ENCODE results near the gene CSAD. TPM values are rescaled to one million over a fixed set of nuclear protein-coding genes. Genes with fewer than 3 reads are reported as not detected.
A peak's percentile ranks its signal among the peaks of the same experiment; 100 is the strongest.
"Not testable (repeated sequence)": the region's sequence is repeated elsewhere in the genome, so short reads cannot be mapped to it uniquely, and the experiment has no call there.

CSAD gene
- total and polyA plus RNA-seq, 3 experiments from 2014 or later = 0.70 to 18.7 (median 15.8) TPM

DNA sequence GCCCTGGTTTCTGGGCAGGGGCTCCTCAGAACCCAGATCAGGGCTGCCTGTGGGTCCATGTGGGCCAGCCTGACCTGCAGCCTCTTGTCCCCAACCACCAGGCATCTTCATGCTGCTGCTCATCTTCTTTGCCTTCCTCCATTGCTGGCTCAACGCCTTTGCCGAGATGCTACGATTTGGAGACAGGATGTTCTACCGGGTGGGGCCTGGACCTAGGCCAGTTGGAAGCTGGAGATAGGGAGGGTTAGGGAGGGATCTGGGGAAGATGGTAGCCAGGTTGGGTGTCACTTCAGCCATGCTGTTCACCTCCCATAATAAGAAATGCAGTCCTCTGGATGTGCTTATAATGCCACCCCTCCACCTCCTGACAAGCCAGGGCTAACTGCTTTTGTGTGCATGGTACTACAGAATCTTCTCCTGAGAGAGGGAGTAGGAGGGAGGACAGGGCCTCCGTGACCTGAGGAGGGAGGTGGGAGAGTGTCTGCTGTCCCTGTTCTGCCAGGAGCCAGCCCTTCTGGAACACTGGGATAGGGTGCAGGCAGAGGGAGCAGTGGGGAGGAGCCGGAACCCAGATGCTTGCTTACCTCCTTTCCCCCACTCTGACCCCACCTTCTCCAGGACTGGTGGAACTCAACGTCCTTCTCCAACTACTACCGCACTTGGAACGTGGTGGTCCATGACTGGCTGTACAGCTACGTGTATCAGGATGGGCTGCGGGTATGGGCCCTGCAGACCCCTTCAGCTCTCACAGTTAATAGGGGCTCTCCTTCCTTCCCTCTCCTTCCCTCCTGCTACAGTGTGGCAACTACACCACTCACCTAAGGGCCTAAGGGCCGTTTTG, 59.8 kb downstream of the CSAD start:
- POLR2A ChIA-PET = no interaction called here
- H3K9me3 ChIP-seq (ENCODE audit: low read length) = no peaks in the 10 kb centered on the region
- H3K4me3 Mint-ChIP-seq = no peak overlapping the region
- H3K4me1 Mint-ChIP-seq = no peaks in the 10 kb centered on the region
- H3K36me3 Mint-ChIP-seq = peaks cover 0 to 8% (median 0%) of the 10 kb centered on the region in 3 donors
- CTCF ChIA-PET = interaction anchor here (1.4 kb wide), 1 partner anchor 55 kb away, joined by 3 read pairs; no protein-coding TSS in a partner anchor
- H3K27ac Mint-ChIP-seq = no peak overlapping the region
- no peak overlapping the region for H3K27ac ChIP-seq (ENCODE audit: low read depth, low read length)
- no peak overlapping the region for H3K4me3 ChIP-seq (ENCODE audit: low read length)
- no peak for DNase-seq
- H3K36me3 ChIP-seq (ENCODE audit: insufficient read depth, low read length) = no peaks in the 10 kb centered on the region
- no peaks in the 10 kb centered on the region for H3K4me1 ChIP-seq (ENCODE audit: insufficient read depth, low read length)
- no peaks in the 10 kb centered on the region for H3K27me3 Mint-ChIP-seq
- H3K27me3 ChIP-seq (ENCODE audit: insufficient read depth, low read length, poor library complexity, severe bottlenecking) = no peaks in the 10 kb centered on the region
- no peaks in the 10 kb centered on the region for H3K9me3 Mint-ChIP-seq

DNA sequence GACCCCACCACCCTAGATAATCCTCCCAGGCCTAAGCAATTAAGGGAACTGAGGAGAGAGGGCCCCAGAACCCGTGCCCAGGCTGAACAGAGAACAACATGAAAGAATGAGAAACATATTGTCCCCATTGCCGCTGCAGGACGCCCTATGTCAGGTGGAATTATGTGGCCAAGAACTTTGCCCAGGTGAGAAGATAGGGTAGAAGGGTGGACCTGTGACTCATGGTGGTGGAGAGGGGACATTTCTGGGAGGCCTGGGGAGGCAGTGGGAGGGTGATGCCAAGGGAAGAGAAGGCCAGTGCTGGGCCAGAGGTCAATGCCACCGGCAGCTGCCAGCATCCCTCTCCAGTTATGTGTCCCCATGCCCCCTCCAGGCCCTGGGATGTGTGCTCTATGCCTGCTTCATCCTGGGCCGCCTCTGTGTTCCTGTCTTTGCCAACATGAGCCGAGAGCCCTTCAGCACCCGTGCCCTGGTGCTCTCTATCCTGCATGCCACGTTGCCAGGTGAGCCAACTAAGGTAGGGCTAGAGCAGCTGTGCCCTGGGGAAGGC, 61.9 kb downstream of the CSAD start:
- Mint-ChIP-seq H3K4me3 (no peak overlapping the region), H3K36me3 (peaks cover 0 to 3% (median 0%) of the 10 kb centered on the region in 3 donors), H3K4me1 (no peaks in the 10 kb centered on the region), H3K27ac (peak overlapping the region in 2 of 8 donors; percentile 57 to 68), H3K9me3 (no peaks in the 10 kb centered on the region), H3K27me3 (no peaks in the 10 kb centered on the region)
- Histone ChIP-seq H3K9me3 (ENCODE audit: low read length) (no peaks in the 10 kb centered on the region), H3K27ac (ENCODE audit: low read depth, low read length) (no peak overlapping the region), H3K4me3 (ENCODE audit: low read length) (no peak overlapping the region), H3K4me1 (ENCODE audit: insufficient read depth, low read length) (no peaks in the 10 kb centered on the region), H3K27me3 (ENCODE audit: insufficient read depth, low read length, poor library complexity, severe bottlenecking) (no peaks in the 10 kb centered on the region), H3K36me3 (ENCODE audit: insufficient read depth, low read length) (no peaks in the 10 kb centered on the region)
- no peak for DNase-seq
- CTCF ChIA-PET = no interaction called here
- POLR2A ChIA-PET = interaction anchor here (0.6 kb wide), 1 partner anchor 29 kb away, joined by 17 read pairs; no protein-coding TSS in a partner anchor

DNA sequence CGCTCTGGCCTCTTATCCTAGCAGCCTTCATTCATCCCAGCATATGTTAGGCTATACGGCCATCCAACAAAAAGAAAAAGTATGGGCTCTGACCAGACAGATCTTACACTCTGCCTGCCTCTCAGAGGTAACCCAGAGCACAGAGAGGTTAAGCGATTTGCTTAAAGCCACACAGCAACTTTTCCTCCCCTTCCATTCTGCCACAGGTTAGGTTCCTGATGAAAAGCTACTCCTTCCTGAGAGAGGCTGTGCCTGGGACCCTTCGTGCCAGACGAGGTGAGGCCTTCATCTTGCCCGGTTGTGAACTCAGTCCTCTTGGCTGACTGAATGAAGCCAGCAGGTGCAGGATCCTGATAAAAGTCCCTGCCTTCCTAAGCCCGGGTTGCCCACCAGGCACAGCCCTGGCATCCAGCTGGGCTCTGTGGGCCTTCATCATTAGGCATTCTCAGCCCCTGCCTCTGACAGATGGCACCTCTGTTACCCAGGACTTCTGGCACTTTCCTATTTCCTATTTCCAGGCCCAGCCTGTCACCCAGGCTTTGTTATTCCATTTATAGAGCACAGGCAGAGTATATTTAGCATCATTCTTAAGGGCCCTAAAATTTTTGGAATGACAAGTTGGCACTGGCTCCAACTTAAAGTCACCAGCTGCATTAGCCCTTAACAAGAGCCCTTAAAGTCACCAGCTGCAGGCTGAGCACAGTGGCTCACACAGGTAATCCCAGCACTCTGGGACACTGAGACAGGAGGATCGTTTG, 64.7 kb downstream of the CSAD start:
- H3K36me3 ChIP-seq (ENCODE audit: insufficient read depth, low read length) = no peaks in the 10 kb centered on the region
- Mint-ChIP-seq H3K27me3 (no peaks in the 10 kb centered on the region), H3K36me3 (no peaks in the 10 kb centered on the region), H3K27ac (no peak overlapping the region), H3K9me3 (no peaks in the 10 kb centered on the region), H3K4me1 (no peaks in the 10 kb centered on the region), H3K4me3 (no peak overlapping the region)
- no peaks in the 10 kb centered on the region for H3K4me1 ChIP-seq (ENCODE audit: insufficient read depth, low read length)
- H3K27me3 ChIP-seq (ENCODE audit: insufficient read depth, low read length, poor library complexity, severe bottlenecking) = no peaks in the 10 kb centered on the region
- CTCF ChIA-PET = interaction anchor here (1.3 to 1.5 kb wide), 2 partner anchors 18 to 50 kb away, joined by 3 to 5 read pairs; no protein-coding TSS in a partner anchor
- no peak overlapping the region for H3K4me3 ChIP-seq (ENCODE audit: low read length)
- H3K27ac ChIP-seq (ENCODE audit: low read depth, low read length) = no peak overlapping the region
- DNase-seq = no peak
- POLR2A ChIA-PET = no interaction called here
- no peaks in the 10 kb centered on the region for H3K9me3 ChIP-seq (ENCODE audit: low read length)

DNA sequence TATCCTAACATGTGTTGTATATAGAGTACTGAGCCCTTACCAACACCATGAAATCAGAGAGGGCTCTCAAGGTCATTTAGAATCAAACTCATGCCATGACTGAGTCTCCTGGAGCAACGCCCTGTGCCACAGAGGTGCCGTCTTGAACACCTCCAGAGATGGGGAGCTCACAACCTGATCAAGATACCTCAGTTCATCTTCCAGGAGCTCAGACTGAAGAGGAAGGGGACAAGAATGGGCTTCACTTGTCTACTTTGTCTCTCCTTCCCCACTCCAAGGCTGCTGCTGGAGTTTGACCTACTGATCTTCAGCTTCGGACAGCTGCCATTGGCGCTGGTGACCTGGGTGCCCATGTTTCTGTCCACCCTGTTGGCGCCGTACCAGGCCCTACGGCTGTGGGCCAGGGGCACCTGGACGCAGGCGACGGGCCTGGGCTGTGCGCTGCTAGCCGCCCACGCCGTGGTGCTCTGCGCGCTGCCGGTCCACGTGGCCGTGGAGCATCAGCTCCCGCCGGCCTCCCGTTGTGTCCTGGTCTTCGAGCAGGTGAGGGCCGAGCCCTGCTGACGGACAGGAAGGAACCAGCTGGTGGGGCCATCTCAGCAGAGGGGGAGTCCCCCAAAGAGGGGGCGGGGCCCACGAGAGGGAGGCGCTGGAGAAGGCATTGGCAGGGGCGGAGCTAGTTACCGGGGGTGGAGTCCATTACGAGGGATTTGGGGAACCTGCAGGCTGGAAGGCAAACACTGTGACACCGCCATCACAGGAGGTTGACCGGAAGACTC, 65.4 kb downstream of the CSAD start:
- H3K4me3 Mint-ChIP-seq = no peak overlapping the region
- Histone ChIP-seq H3K4me3 (ENCODE audit: low read length) (no peak overlapping the region), H3K9me3 (ENCODE audit: low read length) (no peaks in the 10 kb centered on the region), H3K27ac (ENCODE audit: low read depth, low read length) (no peak overlapping the region), H3K36me3 (ENCODE audit: insufficient read depth, low read length) (no peaks in the 10 kb centered on the region), H3K27me3 (ENCODE audit: insufficient read depth, low read length, poor library complexity, severe bottlenecking) (no peaks in the 10 kb centered on the region), H3K4me1 (ENCODE audit: insufficient read depth, low read length) (no peaks in the 10 kb centered on the region)
- CTCF ChIA-PET = interaction anchor here (1.3 to 1.5 kb wide), 2 partner anchors 17 to 49 kb away, joined by 3 to 5 read pairs; no protein-coding TSS in a partner anchor
- DNase-seq = no peak
- H3K36me3 Mint-ChIP-seq = no peaks in the 10 kb centered on the region
- H3K9me3 Mint-ChIP-seq = no peaks in the 10 kb centered on the region
- POLR2A ChIA-PET = no interaction called here
- no peak overlapping the region for H3K27ac Mint-ChIP-seq
- no peaks in the 10 kb centered on the region for H3K4me1 Mint-ChIP-seq
- no peaks in the 10 kb centered on the region for H3K27me3 Mint-ChIP-seq

DNA sequence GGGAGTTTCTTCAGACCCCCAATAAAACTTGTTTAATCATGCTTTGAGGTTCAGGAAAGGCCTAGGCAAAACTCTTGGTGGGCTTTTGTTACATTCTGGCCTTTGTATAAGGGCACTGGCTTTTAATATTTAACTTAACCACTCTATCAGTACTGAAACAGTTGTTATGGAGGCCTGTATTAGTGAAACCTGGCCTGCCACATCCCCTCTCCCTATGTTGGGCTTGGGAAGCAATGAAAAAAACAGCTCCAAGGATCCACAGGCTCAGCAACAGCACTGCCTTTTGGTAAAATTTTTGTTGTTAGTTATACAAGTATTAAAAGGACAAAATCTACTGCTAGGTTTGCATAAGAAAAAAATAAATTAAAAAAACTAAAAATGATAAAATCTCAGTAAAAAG, 66.8 kb downstream of the CSAD start:
- Histone ChIP-seq H3K27me3 (ENCODE audit: insufficient read depth, low read length, poor library complexity, severe bottlenecking) (no peaks in the 10 kb centered on the region), H3K4me1 (ENCODE audit: insufficient read depth, low read length) (no peaks in the 10 kb centered on the region), H3K27ac (ENCODE audit: low read depth, low read length) (no peak overlapping the region), H3K4me3 (ENCODE audit: low read length) (no peak overlapping the region), H3K9me3 (ENCODE audit: low read length) (no peaks in the 10 kb centered on the region), H3K36me3 (ENCODE audit: insufficient read depth, low read length) (no peaks in the 10 kb centered on the region)
- Mint-ChIP-seq H3K27me3 (no peaks in the 10 kb centered on the region), H3K36me3 (no peaks in the 10 kb centered on the region), H3K4me1 (no peaks in the 10 kb centered on the region), H3K9me3 (no peaks in the 10 kb centered on the region), H3K27ac (no peak overlapping the region), H3K4me3 (no peak overlapping the region)
- POLR2A ChIA-PET = no interaction called here
- DNase-seq = no peak
- CTCF ChIA-PET = no interaction called here

DNA sequence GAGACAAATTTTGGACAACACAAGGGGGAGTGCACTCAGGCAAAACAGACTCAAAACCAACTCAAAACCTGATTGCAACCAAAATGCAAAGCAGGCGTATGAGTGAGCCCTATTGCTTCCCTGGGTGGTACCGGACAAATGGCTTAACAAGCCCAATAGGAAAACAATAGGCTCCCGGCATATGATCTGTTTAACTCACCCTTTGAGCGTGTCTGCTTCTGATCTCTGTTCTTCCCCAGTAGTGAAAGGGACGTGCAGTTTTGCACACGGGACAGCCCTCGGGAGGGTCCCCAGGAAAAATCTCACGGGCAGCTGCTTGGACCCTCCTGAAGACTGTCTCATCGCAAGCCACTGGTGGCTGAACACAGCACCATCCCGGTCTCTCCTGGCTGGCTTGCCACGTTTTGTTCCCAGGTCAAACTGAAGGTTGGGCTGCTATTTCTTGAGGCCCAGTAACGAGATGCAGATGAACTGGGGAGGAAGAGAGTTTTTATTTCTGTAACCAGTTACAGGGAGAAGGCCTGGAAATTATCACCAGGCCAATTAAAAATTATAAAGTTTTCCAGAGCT, 67.5 kb downstream of the CSAD start:
- Mint-ChIP-seq H3K27me3 (no peaks in the 10 kb centered on the region), H3K27ac (peak overlapping the region in 1 of 8 donors; percentile 57), H3K36me3 (no peaks in the 10 kb centered on the region), H3K4me3 (no peak overlapping the region), H3K4me1 (no peaks in the 10 kb centered on the region), H3K9me3 (no peaks in the 10 kb centered on the region)
- H3K27me3 ChIP-seq (ENCODE audit: insufficient read depth, low read length, poor library complexity, severe bottlenecking) = no peaks in the 10 kb centered on the region
- no peak overlapping the region for H3K27ac ChIP-seq (ENCODE audit: low read depth, low read length)
- H3K4me3 ChIP-seq (ENCODE audit: low read length) = no peak overlapping the region
- no peak for DNase-seq
- H3K36me3 ChIP-seq (ENCODE audit: insufficient read depth, low read length) = no peaks in the 10 kb centered on the region
- POLR2A ChIA-PET = no interaction called here
- CTCF ChIA-PET = no interaction called here
- H3K9me3 ChIP-seq (ENCODE audit: low read length) = no peaks in the 10 kb centered on the region
- no peaks in the 10 kb centered on the region for H3K4me1 ChIP-seq (ENCODE audit: insufficient read depth, low read length)

DNA sequence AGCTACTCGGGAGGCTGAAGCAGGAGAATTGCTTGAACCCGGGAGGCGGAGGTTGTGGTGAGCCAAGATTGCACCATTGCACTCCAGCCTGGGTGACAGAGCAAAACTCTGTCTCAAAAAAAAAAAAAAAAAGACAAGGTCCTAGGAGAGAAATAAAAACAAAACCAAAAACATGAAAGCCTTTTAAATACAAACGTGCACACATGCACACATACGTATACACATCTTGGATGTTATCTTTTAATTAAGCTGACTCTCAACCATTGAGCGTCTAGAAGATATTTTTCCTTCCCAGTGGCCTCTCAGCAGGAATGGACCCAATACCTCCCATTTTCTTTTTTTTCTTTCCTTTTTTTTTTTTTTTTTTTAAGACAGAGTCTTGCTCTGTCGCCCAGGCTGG, 68.3 kb downstream of the CSAD start:
- H3K4me3 ChIP-seq (ENCODE audit: low read length); H3K27me3 ChIP-seq (ENCODE audit: insufficient read depth, low read length, poor library complexity, severe bottlenecking); H3K4me1 ChIP-seq (ENCODE audit: insufficient read depth, low read length); H3K9me3 Mint-ChIP-seq; H3K27me3 Mint-ChIP-seq; H3K27ac ChIP-seq (ENCODE audit: low read depth, low read length); H3K9me3 ChIP-seq (ENCODE audit: low read length); H3K27ac Mint-ChIP-seq; H3K4me1 Mint-ChIP-seq; CTCF ChIA-PET; H3K36me3 Mint-ChIP-seq; H3K4me3 Mint-ChIP-seq; DNase-seq; H3K36me3 ChIP-seq (ENCODE audit: insufficient read depth, low read length): not testable (repeated sequence)
- POLR2A ChIA-PET = interaction anchor here (0.7 kb wide), 1 partner anchor 9 kb away, joined by 4 read pairs; the partner anchor contains the start of gene SOAT2

Measured in CD8-positive, alpha-beta memory T cell (primary cell).